HG03575 (cell line): ENCODE data around the gene FRY.
"Not testable (repeated sequence)": the region's sequence is repeated elsewhere in the genome, so short reads cannot be mapped to it uniquely, and the experiment has no call there.

Experiments used
- ATAC-seq: cut with Tn5 transposase; IDR thresholded peaks from one replicate; pipeline ENCODE4 v1.9.1; 2021; ENCODE audit not compliant: unreplicated experiment, insufficient number of reproducible peaks, low FRiP score; ENCODE audit errors: extremely low read depth

FRY gene

DNA sequence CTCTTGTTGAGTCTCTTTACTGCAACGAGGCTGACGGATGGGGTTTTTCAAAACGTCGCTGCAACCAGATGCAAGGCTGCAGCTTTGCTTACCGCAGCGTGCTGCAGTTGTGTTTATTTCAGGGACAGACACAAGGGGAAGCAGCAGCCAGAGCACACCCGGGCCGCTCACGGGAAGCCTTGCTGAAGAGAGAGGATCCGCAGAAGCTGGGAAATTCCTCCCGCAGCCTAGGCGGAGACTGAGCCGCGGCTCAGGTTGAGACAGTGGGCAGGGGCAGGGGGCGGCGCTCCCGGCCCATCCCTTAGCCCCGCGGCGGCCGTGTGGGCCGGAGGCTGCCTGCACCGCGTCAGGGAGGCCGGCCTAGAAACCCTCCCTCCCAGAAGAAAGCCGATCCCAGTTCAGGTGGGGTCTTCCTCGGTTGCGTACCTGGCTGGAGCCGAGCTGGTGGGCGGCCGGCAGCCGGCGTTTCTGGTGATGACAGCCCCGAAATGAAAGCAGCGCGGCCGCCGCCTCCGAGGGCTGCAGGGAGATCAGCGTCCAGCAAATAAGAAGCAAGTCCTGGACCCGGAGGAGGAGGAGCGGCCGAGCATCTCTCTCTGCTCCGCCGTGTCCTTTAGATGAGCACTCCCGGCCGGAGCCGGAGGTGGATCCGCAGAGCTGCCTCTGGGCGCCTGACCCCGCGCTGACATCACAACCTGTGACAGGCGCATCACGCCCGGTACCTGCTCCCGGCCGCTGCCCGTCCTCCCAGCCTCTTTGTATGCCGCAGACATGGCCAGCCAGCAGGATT is at the start of gene FRY:
Gene FRY (plus strand): TSS at position 750 of the 790 bp plus-strand sequence. CDS start 22 bp downstream, at position 772.
- ATAC-seq, result peak; percentile 51

DNA sequence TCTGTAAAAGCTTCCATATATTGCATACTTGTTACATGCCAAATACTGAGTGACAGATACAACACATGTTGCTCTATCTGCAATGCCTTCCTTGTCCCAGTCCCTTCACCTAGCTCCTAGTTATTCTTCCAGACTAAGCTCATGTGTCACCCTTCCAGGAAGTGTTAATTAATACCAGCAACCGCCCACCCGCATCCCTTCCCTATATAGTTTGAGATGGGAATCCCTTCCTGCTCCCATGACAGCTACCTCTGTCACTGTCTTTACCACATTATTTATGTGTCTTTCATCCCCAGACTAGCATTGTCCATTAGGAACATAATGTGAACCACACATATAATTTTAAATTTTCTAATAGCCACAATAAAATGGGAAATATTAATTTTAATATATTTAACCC is 49.5 kb upstream of the FRY start:
- no peak for ATAC-seq

DNA sequence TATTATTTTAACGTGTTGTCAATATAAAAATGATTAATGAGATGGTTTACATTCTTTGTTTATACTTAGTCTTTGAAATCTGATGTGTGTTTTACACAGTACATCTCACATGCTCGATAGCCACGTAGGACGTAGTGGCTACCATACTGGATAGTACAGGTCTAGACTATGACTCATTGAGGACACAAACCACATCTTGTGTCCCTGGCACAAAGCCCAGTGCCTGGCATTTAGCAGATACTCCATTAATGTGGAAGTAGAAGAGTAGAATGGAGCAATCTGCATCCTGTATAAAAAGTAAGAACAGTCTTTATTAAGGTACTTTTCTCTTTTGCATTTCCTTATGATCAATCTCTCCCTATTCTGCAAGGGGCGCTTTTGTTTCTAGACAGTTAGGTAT is 49.0 kb upstream of the FRY start:
- ATAC-seq, result no peak

DNA sequence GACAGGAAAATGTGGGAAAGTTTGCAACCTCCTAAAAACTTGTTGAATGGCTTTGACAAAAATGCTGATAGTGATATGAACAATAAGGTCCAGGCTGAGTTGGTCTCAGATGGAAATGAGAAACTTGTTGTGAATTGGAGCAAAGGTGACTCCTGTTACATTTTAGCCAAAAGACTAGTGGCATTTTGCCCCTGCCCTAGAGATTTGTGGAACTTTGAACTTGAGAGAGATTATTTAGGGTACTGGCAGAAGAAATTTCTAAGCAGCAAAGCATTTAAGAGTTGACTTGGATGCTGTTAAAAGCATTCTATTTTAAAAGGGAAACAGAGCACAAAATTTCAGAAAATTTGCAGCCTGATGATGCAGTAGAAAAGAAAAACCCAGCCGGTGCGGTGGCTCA is 47.9 kb upstream of the FRY start:
- ATAC-seq, result not testable (repeated sequence)

DNA sequence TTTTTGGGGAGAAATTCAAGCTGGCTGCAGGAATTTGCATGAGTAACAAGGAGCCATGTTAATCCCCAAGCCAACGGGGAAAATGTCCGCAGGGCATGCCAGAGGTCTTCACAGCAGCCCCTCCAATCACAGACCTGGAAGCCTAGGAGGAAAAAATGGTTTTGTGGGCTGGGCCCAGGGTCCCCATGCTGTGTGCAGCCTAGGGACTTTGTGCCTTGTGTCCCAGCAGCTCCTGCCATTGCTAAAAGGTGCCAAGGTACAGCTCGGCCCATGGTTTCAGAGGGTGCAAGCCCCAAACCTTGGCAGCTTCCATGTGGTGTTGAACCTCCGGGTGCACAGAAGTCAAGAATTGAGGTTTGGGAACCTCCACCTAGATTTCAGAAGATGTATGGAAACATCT is 47.2 kb upstream of the FRY start:
- not testable (repeated sequence) for ATAC-seq

DNA sequence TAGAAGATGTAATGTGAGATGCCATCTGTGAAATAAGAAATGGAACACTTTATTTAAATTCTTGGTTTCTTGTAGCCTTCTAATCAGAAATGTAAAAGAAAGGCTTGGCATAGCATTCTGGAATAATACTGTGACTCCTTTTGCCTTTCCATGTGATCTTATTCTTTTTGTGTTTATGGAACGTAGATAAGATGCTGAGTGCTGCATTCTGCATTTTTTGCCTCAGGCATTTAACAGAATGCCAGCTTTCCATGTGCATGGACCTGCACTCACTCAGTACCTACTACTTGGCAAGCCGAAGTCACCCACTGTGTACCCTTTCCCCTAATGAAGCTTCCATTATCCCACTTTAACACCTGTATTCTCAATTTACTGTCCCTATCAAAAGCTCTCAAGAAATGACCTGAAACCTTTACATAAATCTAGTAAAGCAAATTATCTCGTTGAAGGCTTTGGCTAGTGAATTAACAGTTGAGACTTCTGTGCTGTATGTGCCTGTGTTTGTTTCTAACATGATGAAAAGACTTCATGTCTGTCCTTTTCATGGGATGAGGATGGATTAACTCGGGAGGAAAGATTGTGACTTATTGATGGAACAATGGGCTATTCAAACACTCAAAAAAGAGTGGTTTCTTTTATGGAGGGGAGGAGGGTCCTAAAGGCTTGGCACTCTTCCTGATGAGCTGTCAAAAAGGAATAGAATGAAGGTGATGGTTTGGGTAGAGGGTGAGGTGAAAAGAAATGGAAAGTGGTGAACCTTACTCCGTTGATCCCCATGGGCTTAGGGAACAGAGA is 44.7 kb upstream of the FRY start:
- ATAC-seq, result no peak

DNA sequence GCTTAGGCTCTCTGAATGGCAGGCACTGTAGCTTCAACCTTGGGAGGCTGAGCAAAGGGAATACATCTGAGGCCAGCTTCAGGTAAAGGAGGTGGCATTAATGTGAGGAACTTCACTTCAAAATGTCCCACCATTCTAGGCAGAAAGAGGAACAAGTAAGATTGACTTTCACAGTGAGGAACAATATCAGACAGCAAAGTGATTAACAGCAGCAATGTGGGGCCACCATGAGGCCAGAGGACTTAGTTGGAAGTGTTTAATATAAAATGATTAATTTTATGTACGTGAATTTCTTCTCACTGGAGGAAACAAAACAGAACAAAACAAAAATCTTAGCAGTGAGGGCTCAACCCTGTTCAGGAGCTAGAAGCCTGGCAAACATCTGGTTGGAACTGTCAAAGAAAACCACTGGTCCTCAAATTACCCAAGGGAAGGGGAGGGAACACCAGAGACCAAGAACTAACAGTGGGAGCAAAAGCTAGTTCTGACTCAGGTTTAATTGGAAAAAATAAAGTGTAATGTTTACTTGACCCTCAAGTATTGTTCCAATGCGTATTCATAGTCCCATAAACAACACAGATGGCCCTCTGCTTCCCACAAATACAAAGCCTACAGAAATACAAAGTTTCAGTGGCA is 43.9 kb upstream of the FRY start:
- no peak for ATAC-seq

DNA sequence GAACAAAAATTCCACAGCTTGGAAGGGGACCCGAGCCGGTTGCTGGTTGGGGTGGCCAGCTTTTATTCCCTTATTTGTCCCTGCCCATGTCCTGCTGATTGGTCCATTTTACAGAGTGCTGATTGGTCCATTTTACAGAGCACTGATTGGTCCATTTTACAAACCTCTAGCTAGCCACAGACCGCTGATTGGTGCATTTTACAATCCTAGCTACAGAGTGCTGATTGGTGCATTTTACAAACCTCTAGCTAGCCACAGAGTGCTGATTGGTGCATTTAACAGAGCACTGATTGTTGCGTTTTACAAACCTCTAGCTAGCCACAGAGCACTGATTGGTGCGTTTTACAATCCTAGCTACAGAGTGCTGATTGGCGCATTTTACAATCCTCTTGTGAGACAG is 37.2 kb upstream of the FRY start:
- ATAC-seq, result not testable (repeated sequence)

DNA sequence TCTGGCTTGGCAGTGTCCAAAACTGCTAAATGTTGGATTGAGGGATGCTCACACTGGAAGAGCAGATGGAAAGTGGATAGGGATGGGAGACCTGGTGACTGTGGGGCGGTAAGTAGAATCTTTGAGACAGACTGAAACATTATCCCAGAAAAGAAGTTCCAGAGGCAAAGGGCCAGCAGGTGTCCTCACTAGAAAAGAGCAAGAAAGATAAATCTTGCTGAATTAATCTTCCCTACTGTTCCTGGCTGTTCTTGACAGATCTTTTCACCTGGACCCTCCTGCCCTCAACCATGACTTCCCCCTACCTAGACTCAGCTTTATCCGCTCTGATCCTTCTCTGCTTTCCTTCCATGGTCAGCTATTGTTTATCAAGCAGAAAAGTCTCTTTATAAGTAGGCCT is 35.0 kb upstream of the FRY start:
- ATAC-seq, result no peak

DNA sequence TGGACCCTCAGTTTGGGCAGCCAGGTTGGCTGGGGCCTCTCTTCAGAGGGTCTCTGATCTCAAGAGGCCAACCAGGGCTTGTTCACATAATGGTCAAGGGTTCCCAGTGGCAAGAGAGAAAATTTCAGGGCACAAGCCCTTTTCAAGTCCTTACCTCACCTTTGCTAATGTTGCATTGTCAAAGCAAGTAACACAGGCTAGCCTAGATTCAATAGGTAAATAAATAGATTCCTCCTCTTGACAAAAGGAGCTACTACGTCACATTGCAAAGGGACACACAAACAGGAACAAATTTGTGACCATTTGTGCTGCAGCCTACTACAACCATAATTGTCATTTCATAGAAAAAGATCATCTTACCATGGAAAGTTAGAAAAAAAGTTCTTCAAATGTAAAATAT is 33.9 kb upstream of the FRY start:
- ATAC-seq, result no peak

DNA sequence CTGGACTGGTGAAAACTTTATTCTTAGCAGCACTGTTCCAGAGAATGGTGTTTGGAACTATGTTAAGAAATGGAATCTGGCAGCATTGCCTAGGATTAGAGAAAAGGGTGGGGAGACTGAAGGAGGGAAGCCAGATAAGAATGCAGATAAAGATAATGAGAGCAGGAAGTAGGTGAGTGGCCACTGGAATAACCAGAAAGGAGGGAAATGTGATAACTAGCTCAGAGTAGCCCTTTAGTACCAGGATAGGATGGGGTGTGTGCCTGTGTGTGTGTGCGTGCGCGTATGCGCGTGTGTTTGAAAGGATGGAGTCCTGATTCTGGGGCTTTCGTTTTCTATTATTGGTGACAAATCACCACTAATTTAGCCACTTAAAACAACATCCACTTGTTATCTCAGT is 33.4 kb upstream of the FRY start:
- ATAC-seq, result no peak

DNA sequence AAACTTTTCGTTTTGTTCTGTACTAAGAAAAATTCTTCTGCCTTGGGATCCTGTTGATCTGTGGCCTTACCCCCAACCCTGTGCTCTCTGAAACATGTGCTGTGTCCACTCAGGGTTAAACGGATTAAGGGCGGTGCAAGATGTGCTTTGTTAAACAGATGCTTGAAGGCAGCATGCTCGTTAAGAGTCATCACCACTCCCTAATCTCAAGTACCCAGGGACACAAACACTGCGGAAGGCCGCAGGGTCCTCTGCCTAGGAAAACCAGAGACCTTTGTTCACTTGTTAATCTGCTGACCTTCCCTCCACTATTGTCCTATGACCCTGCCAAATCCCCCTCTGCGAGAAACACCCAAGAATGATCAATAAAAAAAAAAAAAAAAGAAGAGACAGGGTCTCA is 30.8 kb upstream of the FRY start:
- not testable (repeated sequence) for ATAC-seq

DNA sequence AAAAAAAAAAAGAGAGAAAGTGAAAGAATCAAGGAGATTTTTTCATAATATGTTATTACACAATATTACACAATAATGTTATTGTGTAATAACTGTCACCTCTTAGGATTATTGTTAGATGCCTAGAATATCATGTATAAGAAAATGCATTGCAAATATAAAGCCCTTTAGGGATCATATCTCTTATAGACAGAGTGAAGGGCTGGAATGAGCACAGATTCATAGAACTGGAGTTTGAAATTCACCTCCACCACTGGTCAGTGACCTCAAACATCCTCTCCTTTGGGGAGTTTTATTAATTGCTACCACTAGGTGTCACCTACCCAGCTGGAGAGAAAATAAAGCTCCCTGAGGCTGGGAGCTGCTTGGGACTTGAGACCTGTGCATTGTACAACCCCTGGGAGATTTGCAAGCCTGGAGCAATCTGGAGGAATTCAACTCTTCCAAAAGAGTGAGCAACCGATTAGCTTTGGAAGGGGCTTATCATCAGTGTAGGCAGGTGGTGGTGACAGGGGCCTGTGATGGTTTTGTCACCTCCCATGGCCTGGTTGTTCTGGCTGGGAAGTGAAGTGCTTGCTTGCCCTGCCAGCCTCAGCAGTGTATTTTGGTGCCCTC is 30.3 kb upstream of the FRY start:
- ATAC-seq, result no peak

DNA sequence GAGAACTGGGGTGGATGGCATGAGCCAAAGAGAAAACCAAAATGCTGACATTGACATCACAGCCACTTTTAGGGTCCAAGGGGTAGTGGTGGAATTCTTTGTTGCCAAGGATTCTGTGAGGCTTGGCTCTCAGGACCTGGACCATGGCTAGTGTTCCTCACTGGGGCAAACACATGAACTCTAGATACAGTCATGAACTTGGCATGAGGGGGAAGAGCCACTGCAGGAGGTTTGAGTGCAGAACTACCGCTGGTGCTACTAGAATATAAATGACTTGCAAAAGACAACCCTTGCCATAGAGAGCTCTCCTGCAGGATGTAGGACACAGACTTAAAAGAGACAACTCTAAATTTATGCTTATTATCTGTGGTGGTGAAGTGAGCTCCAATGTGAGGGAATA is 29.8 kb upstream of the FRY start:
- ATAC-seq, result no peak

DNA sequence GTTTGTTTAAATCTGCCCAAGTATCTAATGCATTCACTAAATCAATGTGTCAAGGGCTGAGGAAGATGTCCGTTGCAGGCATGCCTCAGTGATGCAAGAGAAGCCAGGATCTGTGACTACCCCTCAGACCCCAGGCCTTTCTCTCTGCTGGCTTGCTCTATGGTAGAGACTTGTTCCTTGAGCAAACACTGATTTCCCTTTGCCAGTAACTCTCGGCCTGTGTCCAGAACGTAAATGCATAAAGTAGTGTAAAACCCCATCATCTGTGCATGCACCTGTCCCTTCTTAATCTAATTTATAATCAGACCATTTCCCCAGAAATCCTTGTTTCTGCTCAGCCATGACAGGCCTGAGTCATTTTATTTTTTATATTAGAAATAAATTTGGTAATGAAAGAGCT is 28.7 kb upstream of the FRY start:
- ATAC-seq, result no peak

DNA sequence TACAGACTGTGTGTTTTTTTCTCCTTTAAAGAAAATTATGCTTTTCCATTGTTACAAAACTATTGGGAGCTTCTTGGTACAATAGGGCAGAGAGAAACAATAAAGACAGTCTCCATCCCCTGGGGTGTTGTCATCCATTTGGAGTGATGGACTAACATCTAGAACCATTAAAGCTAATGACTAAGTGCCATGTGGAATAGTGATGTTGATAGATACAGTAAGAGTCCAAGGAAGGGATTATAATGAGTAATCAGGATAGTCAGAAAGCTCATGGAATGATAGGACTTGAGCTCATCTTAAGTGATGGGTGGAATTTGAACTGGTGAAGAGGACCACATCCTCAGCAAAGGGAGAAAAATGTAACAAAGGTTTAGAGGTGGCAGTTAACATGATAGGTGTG is 24.1 kb upstream of the FRY start:
- ATAC-seq, result no peak

DNA sequence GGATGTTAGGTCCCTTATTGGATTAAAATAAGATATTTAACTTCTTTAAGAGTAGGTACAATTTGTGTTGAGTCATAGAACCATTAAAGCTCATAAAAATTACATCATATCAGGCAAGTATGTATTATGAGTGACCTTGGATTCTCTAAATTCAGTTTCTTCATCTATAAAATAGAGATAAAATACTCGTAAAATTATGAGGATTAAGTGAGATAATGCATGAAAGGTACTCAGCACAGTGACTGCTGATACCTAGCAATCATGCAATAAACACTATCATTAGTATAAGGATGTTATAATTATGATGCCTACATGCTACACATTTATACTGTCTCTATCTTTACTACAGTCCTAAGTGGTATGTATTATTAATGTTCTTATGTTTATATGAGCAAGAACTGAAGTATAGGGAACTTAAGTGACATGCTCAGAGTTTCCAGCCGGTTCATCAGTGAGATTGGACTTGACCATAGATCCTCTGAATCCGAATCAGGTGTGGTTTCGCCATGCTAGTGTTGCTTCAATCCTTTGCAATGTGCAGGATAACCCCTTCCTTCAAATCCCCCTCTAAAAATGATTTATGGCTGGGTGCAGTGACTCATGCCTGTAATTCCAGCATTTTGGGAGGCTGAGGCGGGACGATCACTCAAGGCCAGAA is 22.9 kb upstream of the FRY start:
- ATAC-seq, result no peak

DNA sequence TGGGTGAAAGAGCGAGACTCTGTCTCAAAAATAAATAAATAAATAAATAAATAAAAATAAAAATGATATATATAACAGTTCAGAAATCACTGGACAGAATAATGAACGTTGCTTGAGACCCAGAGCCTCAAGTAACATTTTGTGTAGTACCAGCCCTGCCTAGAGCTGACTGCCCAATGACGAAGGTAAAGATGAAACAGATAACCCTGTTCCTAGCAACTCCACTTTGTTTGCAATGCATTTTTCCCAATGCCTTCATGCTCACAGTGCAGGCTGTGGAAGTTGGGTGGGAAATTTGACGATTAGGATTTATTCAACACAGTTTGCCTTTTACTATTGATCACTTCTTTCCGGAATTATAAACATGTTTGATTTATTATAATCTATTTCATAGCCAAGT is 22.2 kb upstream of the FRY start:
- ATAC-seq, result no peak

DNA sequence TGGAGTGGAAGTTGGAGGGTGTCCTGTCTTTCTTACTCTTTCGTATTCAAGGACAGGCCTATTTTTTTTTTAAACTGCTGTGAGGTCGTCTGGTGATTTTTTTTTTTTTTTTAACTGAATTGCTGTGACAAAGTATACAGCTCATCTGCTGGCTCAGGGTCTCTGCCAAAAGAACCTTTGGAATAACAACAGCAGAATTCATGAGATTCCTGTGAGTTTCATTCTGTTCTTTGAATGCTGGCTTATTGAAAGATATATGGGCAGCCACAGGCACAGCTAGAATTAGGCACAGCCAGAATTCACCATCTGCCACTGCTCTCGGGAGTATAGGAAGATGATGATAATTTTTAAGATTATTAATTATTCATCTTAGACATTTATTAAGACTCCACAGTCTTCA is 21.4 kb upstream of the FRY start:
- no peak for ATAC-seq
